Middle frontal gyrus (tissue), 1 donor: Measurements from ENCODE around the gene TRIB2.
A peak's percentile ranks its signal among the peaks of the same experiment; 100 is the strongest.

Experiments used
- DNase-seq: peaks from one replicate; pipeline ENCODE4 v3.0.0-alpha.2; 2015; ENCODE audit warnings: low spot score; ENCODE audit errors: extremely low spot score

TRIB2 gene

DNA sequence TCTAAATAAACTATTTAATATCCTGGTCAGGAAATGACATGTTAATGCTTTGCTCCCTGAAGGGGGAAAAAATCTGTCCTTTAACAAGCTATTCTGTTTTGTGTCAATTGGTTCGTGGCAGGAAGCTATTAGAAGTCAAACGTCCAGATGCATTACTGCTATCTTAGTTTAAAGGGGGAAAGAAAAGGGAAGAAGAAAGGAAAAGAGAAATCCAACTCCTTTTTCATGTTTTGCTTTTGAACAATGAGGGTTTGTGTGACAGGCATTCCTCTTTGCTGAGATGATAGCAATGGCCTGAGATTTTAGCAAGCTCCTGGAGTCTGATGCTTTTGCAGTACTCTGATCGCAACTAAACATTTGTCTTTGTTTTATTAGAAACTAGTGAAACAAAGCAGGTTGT, 24.6 kb downstream of the TRIB2 start:
- no peak for DNase-seq

GRCh38 chr2:12742891-12743290, 26.2 kb downstream of the TRIB2 start:
- no peak for DNase-seq

DNA sequence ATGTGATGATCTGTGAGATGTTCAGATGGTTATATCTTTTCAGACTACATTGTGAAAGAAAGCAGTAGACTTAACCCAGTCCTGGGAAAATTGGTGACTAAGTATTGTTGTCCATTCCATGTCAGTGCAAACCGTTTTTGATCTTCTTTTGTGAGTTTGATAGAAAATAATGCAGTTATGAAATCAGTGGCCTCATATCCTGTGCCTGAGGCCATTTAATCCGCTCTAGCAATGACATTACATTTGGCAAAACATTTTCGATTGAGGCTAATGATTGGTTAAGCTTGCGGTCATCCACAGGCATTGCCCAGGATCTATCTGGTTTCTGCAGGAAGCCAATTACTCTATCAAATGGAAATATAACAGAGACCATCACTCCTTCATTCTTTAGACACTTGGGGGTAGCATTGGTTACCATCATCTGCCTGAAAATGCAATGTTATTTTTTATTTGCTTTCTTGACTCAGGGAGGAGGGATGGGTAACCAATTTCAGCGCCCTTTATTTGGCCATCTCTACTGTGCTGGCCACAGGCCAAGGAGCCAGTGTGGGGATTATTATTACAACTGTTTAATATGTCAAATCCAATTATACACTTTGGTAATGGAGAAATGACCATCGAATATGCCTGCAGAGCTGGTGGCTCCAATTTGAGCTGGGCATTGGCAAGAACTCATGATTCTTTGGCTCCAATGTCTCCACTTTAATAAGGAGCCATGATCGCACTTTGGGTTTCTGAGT, 33.6 kb downstream of the TRIB2 start:
- DNase-seq = no peak

GRCh38 chr2:12754643-12755042, 37.9 kb downstream of the TRIB2 start:
- DNase-seq = no peak

GRCh38 chr2:12755384-12755783, 38.6 kb downstream of the TRIB2 start:
- DNase-seq = no peak

DNA sequence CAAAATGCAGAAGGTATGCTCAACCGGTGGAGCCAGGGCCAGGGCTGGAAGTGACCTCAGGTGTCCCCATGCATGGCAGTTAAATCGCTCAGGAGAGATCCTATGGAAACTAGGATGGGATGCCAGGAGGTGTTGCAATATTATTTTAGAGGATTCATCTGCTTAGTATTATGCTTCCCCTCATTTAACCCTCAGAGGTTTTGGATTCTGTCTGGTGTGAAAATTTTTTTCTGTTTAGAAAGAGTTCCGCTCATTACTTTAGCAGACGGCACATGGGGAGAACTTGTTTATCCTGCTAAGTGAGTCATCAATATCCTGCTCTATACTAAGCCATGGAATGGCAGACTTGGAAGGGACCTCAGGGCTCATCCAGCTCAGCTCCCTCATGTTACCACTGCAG, 42.5 kb downstream of the TRIB2 start:
- DNase-seq = no peak

DNA sequence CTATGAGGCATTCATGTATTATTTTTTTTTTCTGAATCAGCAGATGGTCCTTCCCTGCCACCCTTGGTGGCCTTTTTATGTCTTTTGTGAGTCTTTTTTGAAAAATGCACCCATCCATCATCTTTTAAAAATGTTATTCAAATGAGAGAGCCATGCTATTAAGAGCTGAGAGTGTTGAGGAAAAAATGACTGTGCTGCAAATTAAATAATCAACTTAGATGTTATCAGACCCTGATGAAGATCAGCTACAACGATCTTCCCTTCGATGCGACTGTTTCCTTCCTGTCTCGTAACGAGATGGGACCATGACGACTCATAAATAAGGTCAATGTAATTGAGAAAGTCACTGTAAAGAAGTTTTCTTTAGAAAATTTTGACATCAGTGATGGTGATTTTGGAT, 44.4 kb downstream of the TRIB2 start:
- DNase-seq = no peak

DNA sequence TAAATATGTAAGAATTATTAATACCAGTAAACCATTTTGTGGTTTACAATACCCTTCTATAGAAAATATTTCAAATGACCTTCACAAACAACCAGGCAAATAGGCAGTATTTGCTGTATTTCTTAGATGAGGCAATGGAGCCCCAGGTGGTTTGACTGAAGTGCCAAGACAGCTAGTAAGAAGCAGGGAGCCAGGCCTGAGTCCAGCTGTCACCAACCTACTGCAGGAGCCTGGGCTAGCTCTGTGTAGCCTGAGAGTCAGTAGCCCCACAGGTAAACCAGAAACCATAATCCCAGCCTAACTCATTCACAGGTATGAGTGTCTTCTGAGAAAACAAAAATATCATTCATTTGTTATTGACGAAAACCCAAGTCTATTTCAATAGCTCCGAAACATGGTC, 45.6 kb downstream of the TRIB2 start:
- no peak for DNase-seq

DNA sequence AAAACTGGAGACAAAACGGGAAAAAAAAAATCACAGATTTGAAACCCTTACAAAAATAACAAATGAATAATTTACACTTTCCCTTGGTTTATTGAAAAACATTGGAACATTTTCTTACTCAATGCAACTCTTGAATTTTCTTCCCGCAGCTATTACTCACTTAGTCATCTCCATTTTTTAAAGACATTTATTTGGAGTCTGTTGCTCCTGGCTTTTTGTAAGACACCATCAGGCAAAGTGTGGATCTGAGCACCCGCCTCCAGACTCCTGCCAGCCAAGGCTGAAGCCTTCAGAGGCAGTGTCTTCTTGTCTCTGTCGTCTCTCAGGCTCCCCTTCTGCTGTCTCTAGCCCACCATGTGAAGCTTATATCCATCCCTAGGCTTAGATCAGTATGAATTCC, 46.2 kb downstream of the TRIB2 start:
- DNase-seq = peak; percentile 10

DNA sequence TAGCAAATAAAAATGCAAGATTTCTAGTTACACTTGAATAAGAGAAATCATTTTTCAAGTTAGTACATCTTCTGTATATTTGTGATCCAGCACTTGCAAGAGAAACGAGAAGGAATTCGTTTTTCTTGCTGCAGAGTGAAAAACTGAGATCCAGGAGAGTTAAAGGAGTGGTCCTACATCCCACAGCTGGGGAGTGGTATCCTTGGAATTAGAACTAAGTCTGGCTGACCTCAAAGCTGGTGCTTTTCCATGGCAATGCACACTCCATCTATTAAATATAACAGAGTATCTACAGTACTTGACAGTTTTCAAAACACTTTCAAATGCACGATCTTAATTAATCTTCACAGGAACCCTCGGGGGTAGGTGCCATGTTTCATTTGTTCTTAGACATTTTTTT, 46.8 kb downstream of the TRIB2 start:
- no peak for DNase-seq

DNA sequence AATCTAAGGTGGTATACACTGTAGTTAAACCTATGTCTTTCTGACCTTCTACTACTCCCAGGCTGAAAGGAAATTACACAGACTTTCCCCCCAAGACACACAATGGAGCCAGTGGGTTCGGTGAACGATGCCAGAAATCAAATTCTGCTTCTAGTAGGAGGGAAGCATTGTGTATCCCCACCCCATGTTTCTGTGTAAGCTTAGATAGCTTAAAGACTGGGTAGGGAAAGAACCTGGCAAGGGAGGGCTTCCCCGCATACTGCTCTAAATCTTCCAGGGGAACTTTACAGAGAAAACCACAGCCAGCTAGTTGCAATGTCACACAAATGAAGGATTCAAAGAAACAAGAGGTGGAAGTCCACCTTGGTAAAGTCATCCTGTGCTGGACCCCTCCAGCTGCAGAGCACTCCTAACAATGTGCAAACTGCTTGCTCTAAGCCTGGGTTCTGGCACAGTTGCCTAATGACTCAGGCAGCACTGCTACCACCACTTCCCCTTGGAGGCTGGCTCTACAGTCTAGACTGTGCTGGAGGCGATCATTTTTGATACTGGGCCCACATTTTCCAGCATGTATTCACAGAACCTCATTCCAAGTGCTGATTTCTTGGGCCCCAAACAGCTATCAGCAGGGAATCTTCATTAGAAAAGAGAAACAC, 47.5 kb downstream of the TRIB2 start:
- no peak for DNase-seq

GRCh38 chr2:12764849-12765605, 48.3 kb downstream of the TRIB2 start:
- no peak for DNase-seq

DNA sequence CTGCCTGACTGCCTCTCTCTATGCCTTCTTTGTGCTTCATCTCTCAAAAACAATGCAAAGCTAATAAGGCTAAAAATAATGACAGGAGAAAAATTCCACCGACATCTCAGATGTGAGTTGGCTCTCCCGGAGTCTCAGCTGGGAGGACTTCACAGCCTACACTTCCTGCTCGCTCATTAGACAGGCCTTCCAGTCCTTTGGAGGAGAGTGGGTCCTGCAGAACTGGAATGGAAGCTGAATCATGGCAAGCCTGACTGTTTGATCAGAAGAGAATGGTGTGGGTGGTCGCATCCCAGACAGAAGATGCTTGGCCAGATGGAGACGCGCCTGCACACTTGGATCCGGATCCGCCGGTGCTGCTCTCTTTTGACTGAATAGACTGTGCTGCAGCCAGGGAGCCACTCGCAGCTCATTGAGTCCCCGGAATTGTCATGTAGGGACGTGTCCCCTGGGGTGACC, 49.7 kb downstream of the TRIB2 start:
- DNase-seq = peak; percentile 40

- peak; percentile 29 for DNase-seq
These were observed 50.8 kb downstream of the TRIB2 start for GRCh38 chr2:12767541-12767940.

GRCh38 chr2:12767996-12768624, 51.4 kb downstream of the TRIB2 start:
- DNase-seq = no peak

GRCh38 chr2:12769492-12770105, 52.9 kb downstream of the TRIB2 start:
- DNase-seq = no peak

- no peak for DNase-seq
These were observed 53.7 kb downstream of the TRIB2 start for GRCh38 chr2:12770300-12770968.

- DNase-seq = no peak
These were observed 54.4 kb downstream of the TRIB2 start for GRCh38 chr2:12771154-12771553.

- DNase-seq = no peak
These were observed 57.1 kb downstream of the TRIB2 start for GRCh38 chr2:12773586-12774394.

GRCh38 chr2:12774395-12774727, 57.6 kb downstream of the TRIB2 start:
- no peak for DNase-seq
